Measurements from ENCODE around the gene EPS15.

DNA sequence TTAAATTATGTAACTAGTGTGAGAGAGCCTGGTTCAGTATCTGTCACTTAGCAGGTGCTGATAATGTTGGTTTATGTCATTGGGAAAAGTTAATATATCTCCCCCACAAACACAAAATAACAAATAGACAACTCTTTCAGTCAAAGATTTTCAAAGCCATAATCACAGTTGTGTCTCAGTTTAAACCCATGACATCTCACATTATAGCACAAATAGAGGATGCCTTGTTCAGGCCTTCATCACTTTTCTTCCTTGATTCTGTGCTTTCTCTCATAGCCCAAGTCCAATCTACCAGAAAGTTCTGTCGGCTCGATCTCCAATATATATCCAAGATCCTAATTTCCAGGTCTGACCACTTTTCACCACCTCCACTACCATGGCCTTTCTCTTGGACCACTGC lies 6.2 kb upstream of the EPS15 start:
- TF ChIP-seq, protein P1, sequence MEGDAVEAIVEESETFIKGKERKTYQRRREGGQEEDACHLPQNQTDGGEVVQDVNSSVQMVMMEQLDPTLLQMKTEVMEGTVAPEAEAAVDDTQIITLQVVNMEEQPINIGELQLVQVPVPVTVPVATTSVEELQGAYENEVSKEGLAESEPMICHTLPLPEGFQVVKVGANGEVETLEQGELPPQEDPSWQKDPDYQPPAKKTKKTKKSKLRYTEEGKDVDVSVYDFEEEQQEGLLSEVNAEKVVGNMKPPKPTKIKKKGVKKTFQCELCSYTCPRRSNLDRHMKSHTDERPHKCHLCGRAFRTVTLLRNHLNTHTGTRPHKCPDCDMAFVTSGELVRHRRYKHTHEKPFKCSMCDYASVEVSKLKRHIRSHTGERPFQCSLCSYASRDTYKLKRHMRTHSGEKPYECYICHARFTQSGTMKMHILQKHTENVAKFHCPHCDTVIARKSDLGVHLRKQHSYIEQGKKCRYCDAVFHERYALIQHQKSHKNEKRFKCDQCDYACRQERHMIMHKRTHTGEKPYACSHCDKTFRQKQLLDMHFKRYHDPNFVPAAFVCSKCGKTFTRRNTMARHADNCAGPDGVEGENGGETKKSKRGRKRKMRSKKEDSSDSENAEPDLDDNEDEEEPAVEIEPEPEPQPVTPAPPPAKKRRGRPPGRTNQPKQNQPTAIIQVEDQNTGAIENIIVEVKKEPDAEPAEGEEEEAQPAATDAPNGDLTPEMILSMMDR (IDR thresholded peaks at IDR 0.05) = no peak
- TF ChIP-seq ZNF121 (CRISPR knock-in tag; IDR thresholded peaks at IDR 0.05) (no peak), SP1 (CRISPR knock-in tag; conservative IDR thresholded peaks at IDR 0.05) (no peak), JUN (CRISPR knock-in tag; IDR thresholded peaks at IDR 0.05) (no peak), ELF4 (CRISPR knock-in tag; IDR thresholded peaks at IDR 0.05; ENCODE audit: low read depth) (no peak), TP53 (CRISPR knock-in tag; IDR thresholded peaks at IDR 0.05) (no peak), ESRRA (CRISPR knock-in tag; IDR thresholded peaks at IDR 0.05; ENCODE audit: borderline replicate concordance) (no peak), TEAD4 (CRISPR knock-in tag; IDR thresholded peaks at IDR 0.05) (no peak)
- TF ChIP-seq, protein P2, sequence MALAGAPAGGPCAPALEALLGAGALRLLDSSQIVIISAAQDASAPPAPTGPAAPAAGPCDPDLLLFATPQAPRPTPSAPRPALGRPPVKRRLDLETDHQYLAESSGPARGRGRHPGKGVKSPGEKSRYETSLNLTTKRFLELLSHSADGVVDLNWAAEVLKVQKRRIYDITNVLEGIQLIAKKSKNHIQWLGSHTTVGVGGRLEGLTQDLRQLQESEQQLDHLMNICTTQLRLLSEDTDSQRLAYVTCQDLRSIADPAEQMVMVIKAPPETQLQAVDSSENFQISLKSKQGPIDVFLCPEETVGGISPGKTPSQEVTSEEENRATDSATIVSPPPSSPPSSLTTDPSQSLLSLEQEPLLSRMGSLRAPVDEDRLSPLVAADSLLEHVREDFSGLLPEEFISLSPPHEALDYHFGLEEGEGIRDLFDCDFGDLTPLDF (CRISPR knock-in tag; IDR thresholded peaks at IDR 0.05) = no peak
- TF ChIP-seq, protein P3, sequence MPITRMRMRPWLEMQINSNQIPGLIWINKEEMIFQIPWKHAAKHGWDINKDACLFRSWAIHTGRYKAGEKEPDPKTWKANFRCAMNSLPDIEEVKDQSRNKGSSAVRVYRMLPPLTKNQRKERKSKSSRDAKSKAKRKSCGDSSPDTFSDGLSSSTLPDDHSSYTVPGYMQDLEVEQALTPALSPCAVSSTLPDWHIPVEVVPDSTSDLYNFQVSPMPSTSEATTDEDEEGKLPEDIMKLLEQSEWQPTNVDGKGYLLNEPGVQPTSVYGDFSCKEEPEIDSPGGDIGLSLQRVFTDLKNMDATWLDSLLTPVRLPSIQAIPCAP (CRISPR knock-in tag; IDR thresholded peaks at IDR 0.05) = no peak
- TF ChIP-seq, protein P4, sequence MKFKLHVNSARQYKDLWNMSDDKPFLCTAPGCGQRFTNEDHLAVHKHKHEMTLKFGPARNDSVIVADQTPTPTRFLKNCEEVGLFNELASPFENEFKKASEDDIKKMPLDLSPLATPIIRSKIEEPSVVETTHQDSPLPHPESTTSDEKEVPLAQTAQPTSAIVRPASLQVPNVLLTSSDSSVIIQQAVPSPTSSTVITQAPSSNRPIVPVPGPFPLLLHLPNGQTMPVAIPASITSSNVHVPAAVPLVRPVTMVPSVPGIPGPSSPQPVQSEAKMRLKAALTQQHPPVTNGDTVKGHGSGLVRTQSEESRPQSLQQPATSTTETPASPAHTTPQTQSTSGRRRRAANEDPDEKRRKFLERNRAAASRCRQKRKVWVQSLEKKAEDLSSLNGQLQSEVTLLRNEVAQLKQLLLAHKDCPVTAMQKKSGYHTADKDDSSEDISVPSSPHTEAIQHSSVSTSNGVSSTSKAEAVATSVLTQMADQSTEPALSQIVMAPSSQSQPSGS (CRISPR knock-in tag; IDR thresholded peaks at IDR 0.05; ENCODE audit: borderline replicate concordance, low read depth) = no peak
- TF ChIP-seq, protein P5, sequence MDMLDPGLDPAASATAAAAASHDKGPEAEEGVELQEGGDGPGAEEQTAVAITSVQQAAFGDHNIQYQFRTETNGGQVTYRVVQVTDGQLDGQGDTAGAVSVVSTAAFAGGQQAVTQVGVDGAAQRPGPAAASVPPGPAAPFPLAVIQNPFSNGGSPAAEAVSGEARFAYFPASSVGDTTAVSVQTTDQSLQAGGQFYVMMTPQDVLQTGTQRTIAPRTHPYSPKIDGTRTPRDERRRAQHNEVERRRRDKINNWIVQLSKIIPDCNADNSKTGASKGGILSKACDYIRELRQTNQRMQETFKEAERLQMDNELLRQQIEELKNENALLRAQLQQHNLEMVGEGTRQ (CRISPR knock-in tag; IDR thresholded peaks at IDR 0.05) = no peak
- TF ChIP-seq, protein P6, sequence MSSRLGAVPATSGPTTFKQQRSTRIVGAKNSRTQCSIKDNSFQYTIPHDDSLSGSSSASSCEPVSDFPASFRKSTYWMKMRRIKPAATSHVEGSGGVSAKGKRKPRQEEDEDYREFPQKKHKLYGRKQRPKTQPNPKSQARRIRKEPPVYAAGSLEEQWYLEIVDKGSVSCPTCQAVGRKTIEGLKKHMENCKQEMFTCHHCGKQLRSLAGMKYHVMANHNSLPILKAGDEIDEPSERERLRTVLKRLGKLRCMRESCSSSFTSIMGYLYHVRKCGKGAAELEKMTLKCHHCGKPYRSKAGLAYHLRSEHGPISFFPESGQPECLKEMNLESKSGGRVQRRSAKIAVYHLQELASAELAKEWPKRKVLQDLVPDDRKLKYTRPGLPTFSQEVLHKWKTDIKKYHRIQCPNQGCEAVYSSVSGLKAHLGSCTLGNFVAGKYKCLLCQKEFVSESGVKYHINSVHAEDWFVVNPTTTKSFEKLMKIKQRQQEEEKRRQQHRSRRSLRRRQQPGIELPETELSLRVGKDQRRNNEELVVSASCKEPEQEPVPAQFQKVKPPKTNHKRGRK (CRISPR knock-in tag; IDR thresholded peaks at IDR 0.05; ENCODE audit: borderline replicate concordance) = no peak
- TF ChIP-seq, protein P7, sequence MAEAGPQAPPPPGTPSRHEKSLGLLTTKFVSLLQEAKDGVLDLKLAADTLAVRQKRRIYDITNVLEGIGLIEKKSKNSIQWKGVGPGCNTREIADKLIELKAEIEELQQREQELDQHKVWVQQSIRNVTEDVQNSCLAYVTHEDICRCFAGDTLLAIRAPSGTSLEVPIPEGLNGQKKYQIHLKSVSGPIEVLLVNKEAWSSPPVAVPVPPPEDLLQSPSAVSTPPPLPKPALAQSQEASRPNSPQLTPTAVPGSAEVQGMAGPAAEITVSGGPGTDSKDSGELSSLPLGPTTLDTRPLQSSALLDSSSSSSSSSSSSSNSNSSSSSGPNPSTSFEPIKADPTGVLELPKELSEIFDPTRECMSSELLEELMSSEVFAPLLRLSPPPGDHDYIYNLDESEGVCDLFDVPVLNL (CRISPR knock-in tag; IDR thresholded peaks at IDR 0.05; ENCODE audit: borderline replicate concordance, low read depth) = no peak
